Cardiac fibroblast (primary cell): ENCODE measurements around the gene NEDD8.
A peak's percentile ranks its signal among the peaks of the same experiment; 100 is the strongest.

ENCODE experiments used
- DNase-seq, 2 donors: peaks; one replicate each; pipeline versions ENCODE4 v3.0.0 to v3.0.0-alpha.2; 2010; ENCODE audit warnings: low read depth in 2 of 2
- H3K4me3 ChIP-seq, 2 donors: replicated peaks in 1 of 2; 1 replicate in 1 of 2; 2 replicates in 1 of 2; pipeline ENCODE4 v1.5.1; 2011; ENCODE audit warnings: low read depth in 2 of 2, low read length in 2 of 2, mild to moderate bottlenecking in 2 of 2, moderate library complexity in 1 of 2
- TF ChIP-seq, protein P1 (sequence below): IDR thresholded peaks from one replicate; pipeline ENCODE4 v1.5.1; 2011; ENCODE audit warnings: low read depth, mild to moderate bottlenecking, low read length, inconsistent platforms

The NEDD8 gene

DNA sequence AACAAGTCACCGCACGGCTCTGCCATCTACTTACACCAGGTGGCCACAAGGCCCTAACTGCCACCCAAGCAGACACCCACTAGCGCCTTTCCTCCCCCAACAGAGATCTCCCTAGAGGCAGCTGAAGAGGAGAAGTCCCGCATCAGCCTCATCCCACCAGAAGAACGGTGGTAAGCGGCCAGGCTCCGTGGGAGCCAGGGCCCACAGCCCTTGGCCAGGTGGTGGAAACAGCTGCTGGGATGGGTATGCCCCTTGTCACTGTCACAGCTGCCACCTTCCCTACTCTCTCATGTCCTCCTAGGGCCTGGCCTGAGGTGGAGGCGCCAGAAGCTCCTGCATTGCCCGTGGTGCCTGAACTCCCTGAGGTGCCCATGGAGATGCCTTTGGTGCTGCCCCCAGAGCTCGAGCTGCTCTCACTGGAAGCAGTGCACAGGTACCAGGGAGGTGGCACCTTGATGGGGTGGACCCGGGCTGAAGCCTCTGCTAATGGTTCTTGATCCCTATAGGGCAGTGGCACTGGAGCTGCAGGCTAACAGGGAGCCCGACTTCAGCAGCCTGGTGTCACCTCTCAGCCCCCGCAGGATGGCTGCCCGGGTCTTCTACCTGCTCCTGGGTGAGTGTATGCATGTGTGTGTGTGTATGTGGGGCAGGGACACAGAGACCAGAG lies 52.7 kb downstream of the NEDD8 start:
- TF ChIP-seq, protein P1, sequence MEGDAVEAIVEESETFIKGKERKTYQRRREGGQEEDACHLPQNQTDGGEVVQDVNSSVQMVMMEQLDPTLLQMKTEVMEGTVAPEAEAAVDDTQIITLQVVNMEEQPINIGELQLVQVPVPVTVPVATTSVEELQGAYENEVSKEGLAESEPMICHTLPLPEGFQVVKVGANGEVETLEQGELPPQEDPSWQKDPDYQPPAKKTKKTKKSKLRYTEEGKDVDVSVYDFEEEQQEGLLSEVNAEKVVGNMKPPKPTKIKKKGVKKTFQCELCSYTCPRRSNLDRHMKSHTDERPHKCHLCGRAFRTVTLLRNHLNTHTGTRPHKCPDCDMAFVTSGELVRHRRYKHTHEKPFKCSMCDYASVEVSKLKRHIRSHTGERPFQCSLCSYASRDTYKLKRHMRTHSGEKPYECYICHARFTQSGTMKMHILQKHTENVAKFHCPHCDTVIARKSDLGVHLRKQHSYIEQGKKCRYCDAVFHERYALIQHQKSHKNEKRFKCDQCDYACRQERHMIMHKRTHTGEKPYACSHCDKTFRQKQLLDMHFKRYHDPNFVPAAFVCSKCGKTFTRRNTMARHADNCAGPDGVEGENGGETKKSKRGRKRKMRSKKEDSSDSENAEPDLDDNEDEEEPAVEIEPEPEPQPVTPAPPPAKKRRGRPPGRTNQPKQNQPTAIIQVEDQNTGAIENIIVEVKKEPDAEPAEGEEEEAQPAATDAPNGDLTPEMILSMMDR: no peak
- no peak for DNase-seq
- H3K4me3 ChIP-seq: no peak overlapping the region

DNA sequence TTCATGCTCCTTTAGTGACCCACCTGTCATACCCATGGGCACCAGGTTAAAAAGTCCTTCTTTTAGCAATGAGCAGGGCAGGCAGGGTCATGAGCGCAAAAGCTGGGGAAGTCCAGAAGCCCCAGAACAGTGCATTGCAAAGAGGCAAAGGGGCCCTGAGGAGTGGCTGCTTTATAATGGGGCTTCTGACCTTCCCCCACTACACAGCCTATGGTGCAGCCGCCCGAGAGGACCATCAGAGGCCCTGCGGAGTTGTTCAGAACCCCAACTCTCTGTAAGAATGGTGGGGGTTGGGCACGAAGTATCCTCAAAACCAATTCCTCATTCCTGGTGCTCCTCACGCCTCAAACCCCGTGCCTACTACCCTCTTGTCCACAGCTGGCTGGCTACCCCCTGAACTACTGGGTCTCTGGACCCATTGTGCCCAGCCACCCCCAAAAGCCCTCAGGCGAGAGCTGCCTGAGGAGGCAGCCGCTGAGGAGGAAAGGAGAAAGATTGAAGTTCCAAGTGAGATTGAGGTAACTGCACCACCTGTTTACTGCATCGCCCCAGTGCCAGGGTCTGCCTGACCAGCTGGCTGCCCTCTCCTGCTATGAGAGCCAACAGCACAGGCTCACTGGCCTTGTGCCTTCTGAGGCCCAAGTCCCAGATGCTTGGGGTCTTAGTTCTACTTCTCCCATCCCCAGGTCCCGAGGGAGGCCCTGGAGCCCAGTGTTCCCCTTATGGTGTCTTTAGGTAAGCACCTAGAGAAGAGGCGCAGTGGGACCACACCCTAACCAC lies 53.6 kb downstream of the NEDD8 start:
- no peak overlapping the region for H3K4me3 ChIP-seq
- TF ChIP-seq, protein P1: no peak
- DNase-seq: no peak

DNA sequence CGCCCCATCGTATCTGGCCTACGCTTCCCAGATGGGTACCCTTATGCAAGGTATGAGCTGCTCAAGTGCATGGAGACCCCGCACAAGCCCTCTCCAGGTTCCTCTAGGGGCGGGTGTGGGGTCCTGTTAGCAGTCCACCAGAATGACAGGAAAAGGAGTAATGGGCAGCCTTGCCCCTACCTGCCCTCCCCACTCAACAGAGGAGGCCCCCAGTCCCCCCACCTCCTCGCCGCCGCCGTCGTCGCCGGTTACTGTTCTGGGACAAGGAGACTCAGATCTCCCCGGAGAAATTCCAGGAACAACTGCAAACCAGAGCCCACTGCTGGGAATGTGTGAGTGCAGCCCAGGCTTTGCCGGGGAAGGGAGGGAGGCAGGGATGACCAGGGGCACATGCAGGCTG lies 54.3 kb downstream of the NEDD8 start:
- no peak for DNase-seq
- H3K4me3 ChIP-seq: no peak overlapping the region
- TF ChIP-seq, protein P1: no peak

DNA sequence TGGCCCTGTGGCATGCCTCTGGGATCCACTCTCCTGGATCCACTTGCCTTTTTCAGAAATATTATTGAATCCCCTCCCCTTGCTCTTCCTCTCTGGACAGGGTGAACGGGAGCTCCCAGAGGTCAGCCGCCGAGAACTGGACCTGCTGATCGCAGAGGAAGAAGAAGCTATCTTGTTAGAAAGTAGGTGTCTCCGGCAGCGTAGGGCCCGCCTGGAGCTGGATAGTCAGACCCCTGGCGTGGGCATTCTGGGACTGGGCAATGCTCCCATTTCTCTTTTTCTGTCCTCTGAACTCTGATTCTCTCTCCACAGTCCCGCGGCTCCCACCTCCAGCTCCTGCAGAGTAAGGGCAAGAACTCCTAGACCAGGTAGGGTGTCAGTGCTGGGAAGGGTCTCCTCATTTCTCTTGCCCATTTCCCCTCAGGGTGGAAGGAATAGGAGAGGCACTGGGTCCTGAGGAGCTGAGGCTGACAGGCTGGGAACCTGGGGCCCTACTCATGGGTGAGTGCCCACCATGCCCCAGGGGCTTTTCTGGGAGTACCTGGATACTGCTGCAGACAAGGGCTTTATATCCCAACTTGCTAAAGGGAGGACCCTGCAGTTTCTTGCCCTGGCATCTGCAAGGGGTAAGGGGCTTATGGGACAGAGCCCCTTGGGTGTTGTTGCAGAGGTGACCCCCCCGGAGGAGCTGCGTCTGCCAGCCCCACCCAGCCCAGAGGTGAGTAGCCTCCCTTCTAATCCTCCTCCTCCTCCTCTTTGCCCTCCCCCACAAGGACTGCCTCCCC lies 54.9 kb downstream of the NEDD8 start:
- H3K4me3 ChIP-seq: no peak overlapping the region
- TF ChIP-seq, protein P1: no peak
- DNase-seq: no peak

DNA sequence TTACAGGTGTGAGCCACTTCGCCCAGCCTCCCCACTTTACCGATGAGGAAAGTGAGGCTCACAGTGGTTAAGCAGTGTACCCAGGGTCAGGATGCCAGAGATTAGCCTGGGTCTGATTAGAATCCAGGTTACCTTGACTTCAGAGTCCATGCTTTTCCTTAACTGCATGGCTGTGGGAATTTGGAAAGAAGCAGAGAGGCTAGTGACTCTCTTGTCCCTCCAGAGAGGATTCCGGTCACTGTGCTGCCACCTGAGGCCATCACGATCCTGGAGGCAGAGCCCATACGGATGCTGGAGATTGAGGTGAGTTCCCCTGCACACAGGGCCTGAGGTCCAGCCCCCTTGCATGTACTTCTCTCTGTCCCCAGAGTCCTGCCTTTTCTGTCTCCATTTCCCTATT lies 55.6 kb downstream of the NEDD8 start:
- no peak for DNase-seq

DNA sequence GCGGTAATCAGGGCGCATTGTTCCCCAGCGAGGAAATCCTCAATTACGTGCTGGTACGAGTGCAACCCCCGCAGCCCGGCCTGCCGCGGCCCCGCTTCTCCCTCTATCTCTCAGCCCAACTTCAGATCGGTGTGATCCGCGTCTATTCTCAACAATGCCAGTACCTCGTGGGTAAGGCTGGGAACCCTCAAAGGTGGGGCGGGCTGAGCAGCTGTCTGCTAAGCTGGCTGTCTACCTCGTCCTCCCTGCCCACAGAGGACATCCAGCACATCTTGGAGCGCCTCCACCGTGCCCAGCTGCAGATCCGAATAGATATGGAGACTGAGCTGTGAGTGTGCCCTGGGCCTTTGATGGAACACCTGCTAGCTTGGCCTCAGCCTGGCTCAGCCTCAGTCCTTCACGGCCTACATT lies 59.3 kb downstream of the NEDD8 start:
- H3K4me3 ChIP-seq: peak overlapping the region in 1 of 2 donors; percentile 3
- no peak for DNase-seq
- TF ChIP-seq, protein P1: no peak

More for the DNA sequence above, 55.6 kb downstream of the NEDD8 start:
- H3K4me3 ChIP-seq: no peak overlapping the region
- TF ChIP-seq, protein P1: no peak
